H1 (cell line): Measurements from ENCODE around the gene LIPC. TPM values are rescaled to one million over a fixed set of nuclear protein-coding genes. Genes with fewer than 3 reads are reported as not detected.

ENCODE experiments used
- RAD21 ChIP-seq, 2 experiments: IDR thresholded peaks in 1 of 2; conservative IDR thresholded peaks in 1 of 2; 2 replicates each; pipeline ENCODE4 v1.6.1; 2011; ENCODE audit warnings: low read depth in 2 of 2, low read length in 2 of 2, improper control_type of control experiment in 1 of 2, inconsistent platforms in 1 of 2, mild to moderate bottlenecking in 1 of 2, moderate library complexity in 1 of 2
- polyA plus RNA-seq, 7 experiments: library from polyadenylated mRNA; depleted of rRNA in 3 of 7; stranded (reverse) in 5 of 7; unstranded in 2 of 7; fragments of >200 nt in 5 of 7; fragments of 200-250 nt in 2 of 7; gene quantifications; 1 replicate in 5 of 7; 2 replicates in 1 of 7; 4 replicates in 1 of 7; pipeline versions ENCODE4 v1.2.1 to v1.2.3, GENCODE V29; 2011 to 2013; ENCODE audit warnings: missing spikeins in 2 of 7, mixed read lengths in 2 of 7
- total RNA-seq: library from RNA; stranded (reverse); fragmentation: NEBNext Ultra II Directional; extraction: Animal tissue kit (Norgen Biotek cat#: 25700); gene quantifications from 2 replicates; pipeline ENCODE4 v1.2.1, GENCODE V29; 2021

The LIPC gene
- total and polyA plus RNA-seq, 2 of the 8 experiments (the other 6 are each of a cell fraction or from before 2014, with no cell fraction given), result not detected

DNA sequence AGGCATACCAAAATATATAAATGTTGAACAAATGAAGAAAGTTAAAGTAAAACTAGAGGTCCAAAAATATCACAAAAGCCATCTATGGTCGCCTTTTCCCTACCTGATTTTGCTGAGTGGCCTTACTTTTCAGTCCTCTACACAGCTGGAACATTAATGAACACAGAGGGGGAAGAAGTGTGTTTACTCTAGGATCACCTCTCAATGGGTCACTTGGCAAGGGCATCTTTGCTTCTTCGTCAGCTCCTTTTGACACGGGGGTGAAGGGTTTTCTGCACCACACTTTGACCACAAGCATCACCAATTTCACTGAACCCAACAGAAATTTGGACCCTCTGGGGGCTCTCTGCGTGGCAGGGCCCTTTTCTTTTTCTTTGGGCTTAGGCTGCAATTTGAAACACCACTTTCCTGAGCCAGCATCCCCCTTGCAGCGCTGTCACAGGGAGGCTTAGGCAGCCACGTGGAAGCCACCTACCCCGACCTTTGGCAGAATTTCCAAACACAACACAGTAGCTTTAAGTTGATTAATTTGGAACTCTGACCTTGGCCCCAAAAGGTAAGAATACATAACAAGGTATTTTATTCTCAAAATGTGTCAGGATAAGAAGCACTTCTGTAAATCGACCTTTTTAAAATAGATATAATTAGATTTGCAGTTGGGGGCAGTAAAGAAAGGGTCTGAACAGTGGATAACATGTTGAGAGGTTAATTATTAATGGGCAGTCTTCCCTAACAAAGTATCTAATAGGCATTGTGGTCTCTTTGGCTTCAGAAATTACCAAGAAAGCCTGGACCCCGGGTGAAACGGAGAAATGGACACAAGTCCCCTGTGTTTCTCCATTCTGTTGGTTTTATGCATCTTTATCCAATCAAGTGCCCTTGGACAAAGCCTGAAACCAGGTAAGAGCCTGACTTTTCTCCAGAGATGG, at the start of gene LIPC (continued):
- no peak for TF ChIP-seq RAD21 (IDR thresholded peaks at IDR 0.05 in 1 of 2, conservative IDR thresholded peaks at IDR 0.05 in 1 of 2; ENCODE audit: low read depth in 2 of 2, low read length in 2 of 2)
